Hematopoietic multipotent progenitor cell treated with erythropoietin and hydrocortisone succinate and interleukin-3 and kit ligand, for 17 days (in vitro differentiated cells): ENCODE data around the gene GPR142.

ENCODE experiments used
- DNase-seq: peaks from one replicate; pipeline ENCODE4 v3.0.0-alpha.2; 2015; ENCODE audit warnings: low spot score

GPR142 gene

DNA sequence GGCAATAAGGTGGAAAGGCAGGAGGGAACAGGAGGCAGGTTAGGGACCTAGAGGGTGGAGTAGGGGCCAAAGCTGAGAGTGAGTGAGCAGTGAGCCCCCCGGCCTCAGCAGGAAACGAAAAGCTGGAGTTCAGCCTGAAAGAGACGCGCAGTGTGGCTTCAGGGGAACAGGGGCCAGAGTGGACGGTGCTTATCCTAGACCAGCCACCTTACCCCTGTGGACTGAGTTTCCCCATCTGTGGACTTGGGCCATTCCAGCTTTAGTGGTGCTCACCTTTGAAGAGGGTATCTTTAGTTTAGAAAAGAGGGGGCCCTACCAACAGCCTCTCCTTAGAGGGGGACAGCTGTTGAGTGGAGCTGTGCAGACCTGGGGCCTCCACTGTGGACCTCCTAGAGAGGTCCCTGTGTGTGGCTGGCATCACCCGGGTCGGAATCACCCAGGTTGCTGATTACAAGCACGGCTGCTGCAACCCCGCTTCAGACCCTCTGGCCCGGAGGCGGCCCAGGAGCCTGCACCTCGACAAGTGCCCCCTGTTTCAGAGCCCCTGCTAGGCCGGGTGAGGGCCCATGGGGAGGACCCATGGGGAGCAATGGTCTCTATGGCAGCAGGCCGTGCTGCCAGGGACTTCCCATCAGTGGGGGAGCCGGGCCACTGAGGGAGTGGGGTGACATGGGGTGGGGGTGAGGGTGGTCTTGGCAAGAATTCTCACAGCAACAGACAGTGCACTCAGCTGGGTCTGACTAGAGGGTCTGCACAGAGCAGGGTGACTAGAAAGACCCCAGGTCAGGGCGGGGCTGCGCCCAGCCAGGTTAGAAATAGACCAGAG, 2.6 kb downstream of the GPR142 start:
- no peak for DNase-seq

- DNase-seq: no peak
Observed at GRCh38 chr17:74371653-74372147, 4.4 kb downstream of the GPR142 start.

GRCh38 chr17:74372426-74372825, 5.1 kb downstream of the GPR142 start:
- no peak for DNase-seq

DNA sequence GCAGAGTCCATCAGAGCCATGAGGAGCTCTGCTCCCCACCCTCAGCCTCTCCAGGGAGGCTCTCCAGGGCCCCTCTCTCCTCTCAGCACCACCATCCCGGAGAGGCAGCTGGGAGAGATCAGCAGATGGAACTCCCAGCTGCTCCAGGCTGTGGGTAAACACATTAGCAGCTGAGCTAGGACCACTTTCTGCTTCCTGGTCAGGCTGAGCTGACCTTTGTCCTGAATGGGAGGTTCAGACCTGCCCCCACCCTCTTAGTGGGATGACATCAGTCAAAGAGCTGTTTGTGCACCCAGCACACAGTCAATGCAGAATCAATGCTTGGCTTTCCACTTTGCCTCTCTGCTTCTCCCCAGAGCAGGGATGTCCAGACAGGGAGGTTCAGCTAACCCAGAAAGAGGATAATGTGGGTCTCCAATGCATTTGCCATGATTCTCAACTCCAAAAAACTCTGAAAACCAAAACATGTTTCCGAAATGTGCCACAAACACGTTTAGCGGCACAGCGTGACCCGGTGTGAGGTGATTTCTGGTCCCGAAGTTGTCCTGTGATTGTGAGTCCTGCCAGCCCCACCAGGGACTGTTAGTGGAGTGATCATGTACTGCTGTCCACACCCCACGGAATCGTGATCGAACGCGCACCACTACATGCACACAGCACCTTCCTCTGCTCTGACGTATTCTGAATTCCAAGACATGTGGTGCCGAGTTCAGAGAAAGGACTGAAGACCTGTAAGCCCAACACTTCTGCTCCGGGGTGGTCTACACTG, 6.7 kb downstream of the GPR142 start:
- no peak for DNase-seq

DNA sequence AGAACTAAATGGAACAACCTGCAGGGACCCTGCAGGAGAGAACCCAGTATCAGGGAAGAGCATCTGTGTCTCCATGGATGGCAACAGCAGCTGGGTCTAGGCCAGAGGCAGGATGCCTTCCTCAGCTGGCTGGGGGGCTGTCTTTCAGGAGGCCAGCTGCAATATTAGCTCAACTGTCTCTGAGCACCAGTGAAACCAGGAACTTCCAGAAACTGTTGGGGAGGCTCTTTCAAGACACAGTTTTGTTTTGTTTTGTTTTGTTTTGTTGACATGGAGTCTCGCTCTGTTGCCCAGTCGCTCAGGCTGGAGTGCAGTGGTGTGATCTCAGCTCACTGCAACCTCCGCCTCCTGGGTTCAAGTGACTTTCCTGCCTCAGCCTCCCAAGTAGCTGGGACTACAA, 7.6 kb downstream of the GPR142 start:
- no peak for DNase-seq

DNA sequence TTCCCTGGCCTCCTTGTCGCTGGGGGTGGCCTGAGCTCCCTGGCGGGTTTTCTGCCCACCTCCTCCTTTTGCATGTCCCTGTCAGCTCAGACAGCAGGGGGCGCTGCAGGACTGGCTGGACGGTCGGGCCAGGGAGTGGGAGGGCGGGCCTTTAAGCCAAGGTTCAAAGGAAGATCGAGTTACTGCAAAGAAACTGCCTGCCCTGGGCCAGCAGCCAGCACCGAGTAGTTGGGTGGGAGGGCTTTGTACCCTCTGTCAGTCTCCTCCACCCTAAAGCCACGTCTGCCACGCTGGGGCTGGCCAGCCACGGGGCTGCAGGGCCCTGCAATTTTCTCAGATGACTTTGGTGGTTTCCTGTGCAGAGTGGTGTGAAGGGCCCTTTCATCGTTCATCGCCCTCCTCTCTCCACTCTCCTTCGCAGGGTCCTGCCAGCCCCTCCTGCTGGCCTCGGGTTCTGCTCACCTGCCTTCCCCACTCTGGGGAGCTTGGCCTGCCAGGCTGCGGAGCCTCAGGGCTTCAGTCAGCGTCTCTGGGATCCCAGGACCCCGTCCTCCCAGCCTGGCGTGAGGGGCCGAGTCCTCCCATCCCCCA, 12.3 kb downstream of the GPR142 start:
- peak; percentile 66 for DNase-seq

DNA sequence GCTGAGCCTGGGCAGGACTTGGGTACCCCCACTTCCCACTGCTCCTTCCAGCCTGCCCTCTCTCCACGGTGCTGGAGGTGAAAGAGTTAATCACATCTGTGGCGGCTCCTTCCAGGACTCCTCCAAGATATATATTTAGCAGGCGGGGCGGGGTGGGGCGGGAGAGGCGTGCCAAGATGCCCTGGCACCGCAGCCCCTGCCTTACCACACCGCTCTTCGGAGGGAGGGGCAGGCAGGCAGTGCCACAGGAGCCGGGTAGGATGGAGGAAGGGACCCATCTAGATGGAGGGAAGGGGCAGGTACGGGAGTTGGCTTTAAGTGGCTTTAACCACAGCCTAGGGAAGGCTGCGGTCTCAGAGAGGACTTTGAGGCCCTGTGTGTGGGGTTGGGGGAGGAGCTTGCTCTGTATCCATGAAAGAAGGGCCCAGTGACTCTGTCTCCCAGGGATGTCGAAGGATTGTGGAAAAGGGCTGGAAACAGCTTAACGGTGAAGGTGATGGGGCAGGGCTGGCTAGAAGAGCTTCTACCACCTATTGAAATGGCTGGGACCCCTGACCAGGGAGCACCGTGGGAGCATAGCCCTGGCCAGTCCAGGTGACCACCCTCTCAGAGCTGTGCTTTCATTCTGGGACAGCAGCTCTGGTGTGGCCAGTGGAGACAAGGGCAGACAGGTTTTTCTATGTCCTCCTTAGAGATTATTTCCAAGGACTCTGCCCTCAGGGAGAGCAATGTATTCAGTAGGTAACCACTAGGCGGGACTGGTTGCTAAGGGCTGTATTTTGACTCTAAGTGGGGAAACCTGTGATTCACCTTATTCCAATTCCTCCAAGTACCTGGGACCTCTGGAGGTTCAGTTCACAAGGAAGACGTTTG, 13.0 kb downstream of the GPR142 start:
- no peak for DNase-seq

- DNase-seq: no peak
Observed at GRCh38 chr17:74380959-74381808, 13.9 kb downstream of the GPR142 start.

GRCh38 chr17:74383141-74383540, 15.8 kb downstream of the GPR142 start:
- DNase-seq: no peak

DNA sequence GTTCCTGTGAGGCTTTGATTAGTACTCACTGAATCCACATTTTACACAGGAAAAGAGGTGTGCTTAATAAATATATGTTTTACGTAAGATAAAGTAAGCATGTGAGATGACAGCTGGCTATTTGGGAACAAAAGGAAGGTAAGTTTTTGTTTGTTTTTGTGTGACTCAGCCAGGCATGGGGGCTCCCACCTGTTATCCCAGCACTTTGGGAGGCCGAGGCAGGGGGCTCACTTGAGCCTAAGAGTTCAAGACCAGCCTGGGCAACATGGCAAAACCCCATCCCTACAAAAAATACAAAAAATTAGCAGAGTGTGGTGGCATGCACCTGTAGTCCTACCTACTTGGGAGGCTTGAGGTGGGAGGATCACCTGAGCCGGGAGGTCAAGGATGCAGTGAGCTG, 17.9 kb downstream of the GPR142 start:
- no peak for DNase-seq

DNA sequence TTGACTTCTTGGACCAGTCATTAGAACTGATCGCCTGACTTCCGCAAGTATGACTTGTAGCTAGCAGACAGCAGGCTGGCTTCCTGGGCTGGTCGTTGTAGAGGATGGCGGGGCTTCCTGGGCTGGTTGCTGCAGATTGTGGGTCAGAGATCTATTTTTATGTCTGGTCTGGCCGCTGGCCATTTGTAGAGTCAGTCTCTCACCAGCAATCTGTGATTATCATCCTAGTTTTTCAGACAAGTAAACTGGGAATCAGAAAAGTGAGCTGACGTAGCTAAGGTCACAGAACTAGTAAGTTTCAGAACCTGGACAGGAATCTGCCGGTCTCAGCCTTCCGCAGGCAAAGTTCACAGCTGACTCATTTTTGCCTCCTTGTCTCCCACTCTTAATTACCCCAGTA, 19.1 kb downstream of the GPR142 start:
- DNase-seq: no peak

- no peak for DNase-seq
Observed at GRCh38 chr17:74387365-74388218, 20.3 kb downstream of the GPR142 start.

DNA sequence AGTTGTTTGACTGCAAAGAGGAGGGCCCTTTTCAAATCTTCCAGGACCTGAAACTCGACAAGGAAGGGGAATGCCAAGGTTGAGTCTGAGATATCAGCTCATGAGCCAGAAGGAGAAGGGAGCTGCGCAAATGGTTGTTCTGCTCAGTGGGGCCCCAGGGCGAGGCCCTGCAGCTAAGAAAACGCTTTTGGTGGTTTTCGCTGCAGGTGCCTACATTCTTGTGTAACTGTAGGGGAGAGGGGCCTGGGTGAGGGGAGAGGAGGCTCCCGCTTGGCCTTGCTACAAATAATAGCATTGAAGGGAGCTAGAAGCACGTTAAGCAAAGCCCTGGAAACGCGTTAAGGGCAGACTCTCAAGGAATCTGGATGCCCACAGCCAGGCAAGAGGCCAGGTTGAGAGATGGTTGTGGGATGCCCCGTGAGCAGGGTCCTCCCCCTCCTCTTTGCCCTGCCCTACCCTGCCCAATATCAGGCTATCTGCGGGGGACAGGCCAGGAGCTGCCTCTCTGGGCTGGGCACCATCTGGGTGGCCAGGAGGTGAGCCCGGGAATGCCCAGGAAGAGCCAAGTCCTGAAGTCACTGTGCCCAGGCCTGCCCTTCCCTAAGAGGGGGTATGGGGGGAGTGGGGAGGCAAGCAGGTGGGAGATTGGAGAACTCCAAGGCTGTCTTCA, 21.9 kb downstream of the GPR142 start:
- no peak for DNase-seq

DNA sequence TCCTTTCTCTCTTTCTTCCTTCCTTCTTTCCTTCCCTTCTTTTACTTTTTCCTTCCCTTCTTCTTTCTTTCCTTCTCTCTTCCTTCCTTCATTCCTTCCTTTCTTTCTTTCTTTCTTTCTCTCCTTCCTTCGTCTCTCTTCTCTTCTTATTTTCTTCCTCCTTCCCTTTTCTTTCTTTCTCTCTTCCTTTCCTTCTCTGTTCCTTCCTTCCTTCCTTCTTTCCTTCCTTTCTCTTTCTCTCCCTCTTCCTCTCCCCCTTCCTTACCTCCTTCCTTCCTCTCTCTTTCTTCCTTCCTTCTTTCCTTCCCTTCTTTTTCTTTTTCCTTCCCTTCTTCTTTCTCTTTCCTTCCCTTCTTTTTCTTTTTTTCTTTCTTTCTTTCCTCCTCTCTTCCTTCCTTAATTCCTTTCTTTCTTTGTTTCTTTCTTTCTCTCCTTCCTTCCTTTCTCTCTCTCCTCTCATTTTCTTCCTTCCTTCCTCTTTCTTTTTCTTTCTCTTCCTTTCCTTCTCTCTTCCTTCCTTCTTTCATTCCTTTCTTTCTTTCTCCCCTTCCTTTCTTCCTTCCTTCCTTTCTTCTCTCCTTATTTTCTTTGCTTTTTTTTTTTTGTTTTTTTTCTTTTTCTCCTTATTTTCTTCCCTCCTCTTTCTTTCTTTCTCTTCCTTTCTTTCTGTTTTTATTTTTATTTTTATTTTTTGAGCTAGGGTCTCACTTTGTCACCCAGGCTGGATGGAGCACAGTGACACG, 22.8 kb downstream of the GPR142 start:
- no peak for DNase-seq

DNA sequence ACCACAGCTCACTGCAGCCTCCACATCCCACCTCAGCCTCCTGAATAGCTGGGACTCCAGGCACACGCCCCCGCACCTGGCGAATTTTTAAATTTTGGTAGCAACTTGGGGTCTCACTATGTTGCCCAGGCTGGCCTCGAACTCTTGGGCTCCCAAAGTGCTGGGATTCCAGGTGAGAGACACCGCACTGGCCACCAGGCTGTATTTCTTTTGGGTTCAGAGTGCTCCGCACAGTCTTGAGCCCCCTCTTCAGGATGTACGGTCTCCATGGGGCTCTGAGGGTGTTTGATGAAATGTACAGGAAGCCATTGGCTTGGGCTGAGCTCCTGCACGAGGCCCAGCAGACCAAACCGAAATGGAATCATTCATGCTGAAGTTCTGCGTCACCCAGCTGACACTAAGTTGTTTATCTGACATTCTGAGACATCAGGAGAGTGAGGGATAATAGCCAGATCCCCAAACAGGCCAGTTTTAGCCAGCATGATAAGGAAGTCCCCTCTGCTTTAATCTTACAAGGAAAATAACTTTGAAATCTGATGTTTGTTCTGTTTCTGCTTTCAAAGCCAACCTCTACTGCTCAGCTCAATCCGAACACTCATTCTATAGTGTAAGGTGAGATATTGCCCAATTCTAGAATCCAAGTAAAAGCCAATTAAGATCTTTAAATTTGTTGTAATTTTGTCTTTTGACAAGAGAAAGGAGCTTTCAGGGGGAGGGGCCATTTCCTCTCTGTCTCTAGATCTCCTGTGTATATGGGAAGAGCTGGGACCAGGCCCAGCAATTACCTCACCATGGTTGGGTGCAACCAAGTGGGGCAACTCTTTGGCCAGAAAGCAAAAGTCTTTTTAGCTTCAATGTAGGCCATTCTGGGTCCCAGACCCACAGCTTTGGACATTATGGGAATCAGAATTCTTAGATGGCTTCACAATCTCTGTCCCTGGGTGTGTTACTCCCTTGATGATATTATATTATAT, 23.7 kb downstream of the GPR142 start:
- no peak for DNase-seq

GRCh38 chr17:74391771-74392170, 24.5 kb downstream of the GPR142 start:
- DNase-seq: no peak

DNA sequence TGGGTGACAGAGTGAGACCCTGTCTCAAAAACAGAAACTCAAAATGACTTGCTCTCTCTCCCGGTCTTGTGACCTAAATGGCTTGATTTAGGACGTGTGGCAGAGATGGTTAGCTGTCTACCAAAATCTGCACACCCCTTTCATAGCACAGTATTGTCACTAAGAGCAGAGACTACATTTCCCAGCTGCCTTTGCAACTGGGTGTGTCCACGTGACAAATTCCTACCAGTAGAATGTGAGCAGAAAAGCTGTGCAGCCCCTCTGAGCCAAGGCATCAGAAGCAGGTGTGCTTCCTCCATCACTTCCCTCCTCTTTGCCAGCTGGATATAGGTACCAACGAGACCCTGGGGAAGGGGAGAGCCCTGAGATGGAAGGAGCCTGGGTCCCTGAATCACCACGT, 25.5 kb downstream of the GPR142 start:
- DNase-seq: no peak
